Sigmoid colon (tissue), 4 donors: Measurements from ENCODE around the gene UBP1.

Experiments used
- EP300 ChIP-seq, 4 donors: sonication (generic); formaldehyde crosslinking; IDR thresholded peaks; one replicate each; pipeline ENCODE4 v1.6.1; 2017; ENCODE audit warnings: antibody characterized with exemption in 4 of 4
- POLR2A ChIP-seq, 2 donors: fragments of 450-650 bp; IDR thresholded peaks; one replicate each; pipeline ENCODE4 v1.6.1; 2016; ENCODE audit warnings: antibody characterized with exemption in 2 of 2, mild to moderate bottlenecking in 2 of 2, moderate library complexity in 2 of 2
- TF ChIP-seq, protein P1 (sequence below), 4 experiments: fragments of 450-650 bp in 3 of 4; fragments of 200-600 bp in 1 of 4; IDR thresholded peaks; one replicate each; pipeline ENCODE4 v1.5.1; 2016 to 2019; ENCODE audit warnings: antibody characterized with exemption in 4 of 4, mild to moderate bottlenecking in 3 of 4, moderate library complexity in 2 of 4

DNA sequence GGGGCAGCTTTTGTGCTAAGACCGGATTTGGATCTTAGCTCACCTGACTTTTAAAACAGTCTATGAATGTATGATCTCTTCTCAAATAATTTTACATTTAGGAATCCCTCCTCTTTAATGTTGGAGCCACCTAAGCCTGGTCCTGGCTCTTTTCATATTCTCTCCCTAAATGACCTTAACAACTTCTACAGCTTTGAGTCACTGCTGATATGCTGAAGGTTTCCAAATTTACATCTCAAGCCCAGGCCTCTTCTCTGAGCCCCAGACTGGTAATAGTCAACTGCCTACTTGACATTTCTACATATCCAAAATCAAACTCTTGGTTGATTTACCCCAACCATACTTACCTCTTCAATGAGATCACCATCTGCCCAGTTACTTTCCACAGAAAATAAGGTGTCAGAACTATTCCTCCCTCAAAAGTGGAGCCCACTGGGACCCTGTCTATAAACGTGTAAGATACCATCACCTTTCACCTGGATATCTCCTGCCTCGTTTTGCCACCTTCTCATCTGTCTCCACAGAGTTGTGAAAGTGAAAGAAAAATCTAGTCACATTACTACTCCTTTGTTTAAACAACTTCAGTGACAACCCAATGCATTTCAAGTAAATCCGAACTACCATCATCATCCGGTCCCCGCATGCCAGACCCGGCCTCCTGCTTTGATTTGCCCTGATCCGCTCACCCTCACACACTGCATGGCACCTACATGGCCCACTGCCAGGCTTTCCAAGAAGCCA is 48.8 kb downstream of the UBP1 start:
- TF ChIP-seq POLR2A (IDR thresholded peaks at IDR 0.05) (no peak), EP300 (IDR thresholded peaks at IDR 0.05) (no peak)
- TF ChIP-seq, protein P1, sequence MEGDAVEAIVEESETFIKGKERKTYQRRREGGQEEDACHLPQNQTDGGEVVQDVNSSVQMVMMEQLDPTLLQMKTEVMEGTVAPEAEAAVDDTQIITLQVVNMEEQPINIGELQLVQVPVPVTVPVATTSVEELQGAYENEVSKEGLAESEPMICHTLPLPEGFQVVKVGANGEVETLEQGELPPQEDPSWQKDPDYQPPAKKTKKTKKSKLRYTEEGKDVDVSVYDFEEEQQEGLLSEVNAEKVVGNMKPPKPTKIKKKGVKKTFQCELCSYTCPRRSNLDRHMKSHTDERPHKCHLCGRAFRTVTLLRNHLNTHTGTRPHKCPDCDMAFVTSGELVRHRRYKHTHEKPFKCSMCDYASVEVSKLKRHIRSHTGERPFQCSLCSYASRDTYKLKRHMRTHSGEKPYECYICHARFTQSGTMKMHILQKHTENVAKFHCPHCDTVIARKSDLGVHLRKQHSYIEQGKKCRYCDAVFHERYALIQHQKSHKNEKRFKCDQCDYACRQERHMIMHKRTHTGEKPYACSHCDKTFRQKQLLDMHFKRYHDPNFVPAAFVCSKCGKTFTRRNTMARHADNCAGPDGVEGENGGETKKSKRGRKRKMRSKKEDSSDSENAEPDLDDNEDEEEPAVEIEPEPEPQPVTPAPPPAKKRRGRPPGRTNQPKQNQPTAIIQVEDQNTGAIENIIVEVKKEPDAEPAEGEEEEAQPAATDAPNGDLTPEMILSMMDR (IDR thresholded peaks at IDR 0.05): no peak
